HEK293T (cell line): Measurements from ENCODE around the gene BDH1.
"Not testable (repeated sequence)": the region's sequence is repeated elsewhere in the genome, so short reads cannot be mapped to it uniquely, and the experiment has no call there.

Experiments used
- CTCF ChIA-PET: fragments of 350-600 bp; formaldehyde crosslinking; extraction: SDS; loops from one replicate; lab custom pipeline; 2021; ENCODE audit warnings: antibody characterized with exemption, inconsistent platforms; lab: Yijun Ruan, JAX
- POLR2A ChIA-PET: fragments of 350-600 bp; formaldehyde crosslinking; extraction: SDS; loops from one replicate; lab custom pipeline; 2020; ENCODE audit warnings: antibody characterized with exemption, inconsistent platforms; lab: Yijun Ruan, JAX
- DNase-seq: peaks from one replicate; pipeline ENCODE4 v3.0.0; 2012; ENCODE audit warnings: mixed read lengths; ENCODE audit errors: extremely low spot score
- ARNT ChIP-seq: fragments of 450-650 bp; IDR thresholded peaks from 2 replicates; pipeline ENCODE4 v1.6.1; 2017; ENCODE audit warnings: mild to moderate bottlenecking
- BHLHE40 ChIP-seq: fragments of 450-650 bp; IDR thresholded peaks from 2 replicates; pipeline ENCODE4 v1.6.1; 2016; ENCODE audit warnings: mild to moderate bottlenecking, moderate library complexity, borderline replicate concordance
- CTBP1 ChIP-seq: fragments of 450-650 bp; IDR thresholded peaks from 2 replicates; pipeline ENCODE4 v1.6.1; 2016; ENCODE audit warnings: borderline replicate concordance
- ELF4 ChIP-seq: fragments of 450-650 bp; IDR thresholded peaks from 2 replicates; pipeline ENCODE4 v1.6.1; 2017; ENCODE audit warnings: antibody characterized with exemption
- FOXA1 ChIP-seq: fragments of 450-650 bp; IDR thresholded peaks from 2 replicates; pipeline ENCODE4 v1.6.1; 2016; ENCODE audit warnings: mild to moderate bottlenecking
- FOXK2 ChIP-seq: fragments of 450-650 bp; IDR thresholded peaks from 2 replicates; pipeline ENCODE4 v1.6.1; 2016; ENCODE audit warnings: mild to moderate bottlenecking
- FOXM1 ChIP-seq: fragments of 450-650 bp; IDR thresholded peaks from 2 replicates; pipeline ENCODE4 v1.6.1; 2017; ENCODE audit warnings: mild to moderate bottlenecking, borderline replicate concordance
- HDGF ChIP-seq: fragments of 450-650 bp; IDR thresholded peaks from 2 replicates; pipeline ENCODE4 v1.6.1; 2017; ENCODE audit warnings: antibody characterized with exemption, borderline replicate concordance
- L3MBTL2 ChIP-seq: fragments of 450-650 bp; conservative IDR thresholded peaks from 2 replicates; pipeline ENCODE4 v1.6.1; 2016; ENCODE audit warnings: mild to moderate bottlenecking
- LEF1 ChIP-seq: fragments of 450-650 bp; IDR thresholded peaks from 2 replicates; pipeline ENCODE4 v1.6.1; 2017; ENCODE audit warnings: mild to moderate bottlenecking, borderline replicate concordance
- NFRKB ChIP-seq: fragments of 450-650 bp; IDR thresholded peaks from 2 replicates; pipeline ENCODE4 v1.6.1; 2016; ENCODE audit warnings: mild to moderate bottlenecking, moderate library complexity
- SP1 ChIP-seq: fragments of 450-650 bp; IDR thresholded peaks from 2 replicates; pipeline ENCODE4 v1.6.1; 2017
- SUZ12 ChIP-seq: fragments of 450-650 bp; IDR thresholded peaks from 2 replicates; pipeline ENCODE4 v1.6.1; 2016; ENCODE audit warnings: mild to moderate bottlenecking
- TARDBP ChIP-seq: fragments of 450-650 bp; IDR thresholded peaks from 2 replicates; pipeline ENCODE4 v1.6.1; 2016
- ZNF384 ChIP-seq: fragments of 450-650 bp; IDR thresholded peaks from 2 replicates; pipeline ENCODE4 v1.6.1; 2016
- TF ChIP-seq, protein P1 (sequence below): fragments of 450-650 bp; IDR thresholded peaks from 2 replicates; pipeline ENCODE4 v1.6.1; 2016

BDH1 gene

DNA sequence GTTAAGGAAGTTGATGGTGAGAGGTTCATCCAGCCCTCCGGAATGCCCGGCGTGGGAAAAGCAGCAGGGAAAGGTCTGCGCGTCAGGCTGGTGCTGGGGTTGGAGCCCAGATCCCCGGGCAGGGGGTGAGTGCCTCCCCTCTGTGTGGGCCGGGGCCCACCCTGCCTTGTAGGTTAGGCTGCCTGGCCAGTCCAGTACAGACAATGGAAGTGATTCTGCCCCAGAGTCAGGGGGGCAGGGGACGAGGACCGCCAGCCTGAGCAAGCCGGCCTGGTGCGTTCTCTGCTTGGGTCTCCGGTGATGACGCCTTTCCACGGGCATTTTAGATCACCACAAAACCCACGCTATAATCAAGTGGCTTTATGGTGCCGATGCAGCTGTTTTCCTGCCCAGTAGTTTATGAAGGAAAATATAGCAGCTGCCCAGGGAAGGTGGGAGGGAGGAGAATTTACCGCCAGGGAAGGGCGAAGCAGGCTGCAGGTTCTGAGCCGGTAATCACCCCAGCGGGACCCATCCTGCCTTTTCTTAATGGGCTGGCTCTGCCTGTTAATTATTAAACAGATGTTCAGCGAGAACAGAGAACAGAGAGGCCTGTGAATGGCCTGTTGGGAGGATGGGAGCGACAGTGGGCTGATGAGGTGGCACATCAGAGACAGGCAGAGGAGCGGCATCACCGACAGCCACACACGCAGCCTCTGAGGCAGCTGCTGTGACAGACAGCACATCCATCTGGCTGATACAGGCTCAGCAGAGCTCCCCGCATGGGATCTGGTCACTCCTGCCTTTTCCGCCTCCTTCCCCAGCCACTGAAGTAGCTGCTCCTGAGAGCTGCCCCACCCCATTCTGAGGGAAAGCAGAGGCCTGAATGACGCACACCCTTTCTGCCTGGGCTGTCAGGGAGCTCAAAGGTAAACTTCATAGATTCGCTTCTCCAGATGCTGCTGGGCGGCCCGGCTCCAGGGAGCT lies 35.2 kb downstream of the BDH1 start:
- no peak for TF ChIP-seq ARNT
- no peak for TF ChIP-seq L3MBTL2
- TF ChIP-seq FOXA1, result no peak
- no peak for TF ChIP-seq FOXK2
- no peak for TF ChIP-seq CTBP1
- no peak for TF ChIP-seq ZNF384
- TF ChIP-seq BHLHE40, result no peak
- no peak for TF ChIP-seq SUZ12
- no peak for TF ChIP-seq TARDBP
- TF ChIP-seq ELF4, result no peak
- no peak for TF ChIP-seq FOXM1
- no peak for TF ChIP-seq NFRKB
- no peak for TF ChIP-seq SP1
- no peak for TF ChIP-seq HDGF
- POLR2A ChIA-PET, result no interaction called here
- CTCF ChIA-PET, result interaction anchor here (0.6 kb wide), 1 partner anchor 11 kb away, joined by 3 read pairs; no protein-coding TSS in a partner anchor
- no peak for DNase-seq

GRCh38 chr3:197519801-197520211 lies 36.0 kb downstream of the BDH1 start:
- no peak for DNase-seq
- ChIA-PET POLR2A (no interaction called here), CTCF (no interaction called here)
- TF ChIP-seq CTBP1, result no peak
- no peak for TF ChIP-seq FOXK2
- TF ChIP-seq NFRKB, result no peak

DNA sequence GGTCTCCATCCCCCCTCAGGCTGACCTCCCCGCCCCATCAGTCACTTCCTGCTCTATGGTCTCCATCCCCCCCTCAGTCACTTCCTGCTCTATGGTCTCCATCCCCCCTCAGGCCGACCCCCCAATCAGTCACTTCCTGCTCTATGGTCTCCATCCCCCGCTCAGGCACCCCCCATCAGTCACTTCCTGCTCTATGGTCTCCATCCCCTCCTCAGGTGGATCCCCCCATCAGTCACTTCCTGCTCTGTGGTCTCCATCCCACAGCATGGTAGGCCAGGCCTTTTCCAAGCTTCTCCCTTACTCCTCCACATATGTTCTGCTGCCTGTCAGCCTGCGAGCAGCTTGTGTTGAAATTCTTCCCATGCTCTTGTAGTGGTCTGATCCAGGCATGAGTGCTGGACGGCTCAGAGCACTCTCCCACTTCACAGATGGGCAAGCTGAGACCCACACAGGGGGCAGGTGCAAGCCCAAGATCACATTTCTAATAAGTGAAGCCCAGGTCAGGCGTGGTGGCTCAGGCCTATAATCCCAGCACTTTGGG lies 36.8 kb downstream of the BDH1 start:
- DNase-seq, result no peak
- ChIA-PET CTCF (no interaction called here), POLR2A (no interaction called here)
- TF ChIP-seq FOXK2 (no peak), CTBP1 (no peak), HDGF (no peak), ZNF384 (no peak), SUZ12 (no peak), SP1 (no peak), FOXA1 (no peak), ARNT (no peak), TARDBP (no peak), NFRKB (no peak), BHLHE40 (no peak), LEF1 (no peak), FOXM1 (no peak), ELF4 (no peak), L3MBTL2 (no peak)
- TF ChIP-seq, protein P1, sequence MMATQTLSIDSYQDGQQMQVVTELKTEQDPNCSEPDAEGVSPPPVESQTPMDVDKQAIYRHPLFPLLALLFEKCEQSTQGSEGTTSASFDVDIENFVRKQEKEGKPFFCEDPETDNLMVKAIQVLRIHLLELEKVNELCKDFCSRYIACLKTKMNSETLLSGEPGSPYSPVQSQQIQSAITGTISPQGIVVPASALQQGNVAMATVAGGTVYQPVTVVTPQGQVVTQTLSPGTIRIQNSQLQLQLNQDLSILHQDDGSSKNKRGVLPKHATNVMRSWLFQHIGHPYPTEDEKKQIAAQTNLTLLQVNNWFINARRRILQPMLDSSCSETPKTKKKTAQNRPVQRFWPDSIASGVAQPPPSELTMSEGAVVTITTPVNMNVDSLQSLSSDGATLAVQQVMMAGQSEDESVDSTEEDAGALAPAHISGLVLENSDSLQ, result no peak

DNA sequence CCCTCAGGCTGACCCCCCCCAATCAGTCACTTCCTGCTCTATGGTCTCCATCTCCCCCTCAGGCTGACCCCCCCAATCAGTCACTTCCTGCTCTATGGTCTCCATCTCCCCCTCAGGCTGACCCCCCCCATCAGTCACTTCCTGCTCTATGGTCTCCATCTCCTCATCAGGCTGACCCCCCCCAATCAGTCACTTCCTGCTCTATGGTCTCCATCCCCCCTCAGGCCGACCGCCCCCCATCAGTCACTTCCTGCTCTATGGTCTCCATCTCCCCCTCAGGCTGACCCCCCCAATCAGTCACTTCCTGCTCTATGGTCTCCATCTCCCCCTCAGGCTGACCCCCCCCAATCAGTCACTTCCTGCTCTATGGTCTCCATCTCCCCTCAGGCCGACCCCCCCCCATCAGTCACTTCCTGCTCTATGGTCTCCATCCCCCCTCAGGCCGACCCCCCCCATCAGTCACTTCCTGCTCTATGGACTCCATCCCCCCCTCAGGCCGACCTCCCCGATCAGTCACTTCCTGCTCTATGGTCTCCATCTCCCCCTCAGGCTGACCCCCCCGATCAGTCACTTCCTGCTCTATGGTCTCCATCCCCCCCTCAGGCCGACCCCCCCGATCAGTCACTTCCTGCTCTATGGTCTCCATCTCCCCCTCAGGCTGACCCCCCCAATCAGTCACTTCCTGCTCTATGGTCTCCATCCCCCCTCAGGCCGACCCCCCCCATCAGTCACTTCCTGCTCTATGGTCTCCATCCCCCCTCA lies 37.7 kb downstream of the BDH1 start:
- POLR2A ChIA-PET, DNase-seq, CTCF ChIA-PET: not testable (repeated sequence)

GRCh38 chr3:197516890-197517606 lies 38.7 kb downstream of the BDH1 start:
- CTCF ChIA-PET, DNase-seq, POLR2A ChIA-PET: not testable (repeated sequence)

DNA sequence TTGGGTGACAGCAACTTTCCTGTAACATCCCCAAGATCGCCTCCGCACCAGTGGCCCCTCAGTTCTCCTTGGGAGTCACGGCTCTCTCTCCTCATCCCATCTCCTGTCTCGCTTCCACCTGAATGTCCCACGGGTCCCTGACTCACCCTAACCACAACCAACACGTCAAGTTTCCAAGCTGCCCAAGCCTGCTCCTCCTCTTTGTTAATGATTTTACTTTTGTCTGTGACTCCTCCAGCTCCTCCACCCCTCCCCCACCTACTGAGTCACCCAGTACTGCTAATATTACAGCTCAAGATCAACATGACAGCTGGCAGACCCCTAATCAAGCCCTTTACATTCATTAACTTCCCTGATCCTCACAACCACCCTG lies 39.3 kb downstream of the BDH1 start:
- ChIA-PET POLR2A (no interaction called here), CTCF (no interaction called here)
- no peak for DNase-seq
- no peak for TF ChIP-seq FOXM1
- TF ChIP-seq NFRKB, result no peak
- no peak for TF ChIP-seq LEF1
- TF ChIP-seq ZNF384, result no peak
- no peak for TF ChIP-seq SUZ12

DNA sequence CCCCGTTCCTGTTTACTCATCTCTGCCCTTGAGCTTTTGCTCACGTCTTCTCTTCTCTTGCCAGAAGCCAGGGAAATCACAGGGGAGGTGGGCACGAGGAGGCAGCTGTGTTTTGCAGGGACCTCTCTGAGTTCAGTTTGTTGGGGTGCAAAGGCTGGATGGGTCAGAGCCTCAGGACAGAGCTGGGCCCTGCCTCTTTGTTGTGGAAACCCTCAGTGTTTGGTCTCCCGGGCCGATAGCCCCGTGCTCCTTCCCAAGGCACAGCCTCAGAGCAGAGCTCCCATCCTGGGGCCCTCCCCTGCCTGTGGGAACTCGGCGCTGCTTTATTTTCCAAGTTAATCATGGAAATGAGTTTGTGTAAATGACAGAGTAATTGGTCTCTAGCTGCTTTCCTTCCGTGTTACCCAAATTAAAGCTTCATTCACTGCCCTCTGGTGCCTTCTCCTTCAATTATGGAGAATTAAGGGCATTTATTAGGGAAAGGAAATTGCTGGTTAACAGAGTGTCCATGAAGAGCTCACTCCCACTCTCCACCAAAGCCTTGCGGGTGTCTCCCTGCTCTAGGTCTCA lies 40.9 kb downstream of the BDH1 start:
- ChIA-PET CTCF (interaction anchor here (1.2 kb wide), 1 partner anchor 84 kb away, joined by 3 read pairs; no protein-coding TSS in a partner anchor), POLR2A (no interaction called here)
- TF ChIP-seq ARNT (no peak), LEF1 (no peak), HDGF (no peak), ZNF384 (no peak), TARDBP (no peak), NFRKB (no peak), SP1 (no peak), CTBP1 (no peak), FOXM1 (no peak), ELF4 (no peak), BHLHE40 (no peak), L3MBTL2 (no peak), FOXA1 (no peak), FOXK2 (no peak), SUZ12 (no peak)
- TF ChIP-seq, protein P1, result no peak
- DNase-seq, result no peak
